ENCODE data around the gene C10orf67. TPM values are rescaled to one million over a fixed set of nuclear protein-coding genes. Genes with fewer than 3 reads are reported as not detected.

Gene C10orf67
- total and polyA plus RNA-seq, 9 of the 15 experiments (the other 6 are each of a cell fraction or from before 2014, with no cell fraction given): not detected

GRCh38 chr10:23283680-23284079 is 60.9 kb downstream of the C10orf67 start:
- no peak for DNase-seq (ENCODE audit: extremely low read depth in 1 of 4, low spot score in 3 of 4)
- Histone ChIP-seq H3K4me3 (no peak overlapping the region), H3K36me3 (ENCODE audit: control insufficient read depth, insufficient read depth, low read length) (no peaks in the 10 kb centered on the region), H3K4me1 (replicated peaks in 1 of 2; ENCODE audit: control insufficient read depth in 2 of 2, insufficient read depth in 2 of 2, low read length in 2 of 2) (no peaks in the 10 kb centered on the region), H3K27ac (ENCODE audit: extremely low read depth, low read depth, low read length) (no peak overlapping the region), H3K27me3 (ENCODE audit: control insufficient read depth in 2 of 2, insufficient read depth in 2 of 2, low read length in 2 of 2) (peaks cover 0 to 3% of the 10 kb centered on the region in 2 experiments; a peak in 1 of 5 replicates), H3K9ac (ENCODE audit: insufficient read depth in 1 of 2, low read depth in 2 of 2, low read length in 2 of 2) (no peak overlapping the region), H3K79me2 (ENCODE audit: control insufficient read depth, insufficient read depth, low read length) (no peaks in the 10 kb centered on the region), H4K20me1 (replicated peaks; ENCODE audit: control insufficient read depth, insufficient read depth, low read length) (no peaks in the 10 kb centered on the region), H3K4me2 (ENCODE audit: insufficient read depth, low read length) (no peak overlapping the region), H3K9me1 (ENCODE audit: control insufficient read depth, insufficient read depth, low read length) (no peaks in the 10 kb centered on the region), H2AFZ (ENCODE audit: low read depth, low read length) (no peak overlapping the region), H3K9me3 (replicated peaks; ENCODE audit: control insufficient read depth, insufficient read depth, low read depth, low read length) (no peaks in the 10 kb centered on the region)
- POLR2A ChIA-PET: no interaction called here
- WGBS (ENCODE audit: insufficient coverage, low coverage, missing lambda C conversion rate): under 1% methylated on average over 7 of the region's 7 CpGs
- in situ Hi-C loops (cut with MboI) (no loop called here), intact Hi-C loops (cut with micrococcal nuclease) (loop anchor here (5.0 kb wide), 1 partner anchor 121 kb away; no protein-coding TSS in a partner anchor)
- no peak for ATAC-seq
- CTCF ChIA-PET (ENCODE audit: low intra/inter-chr PET ratio): no interaction called here
- no TSS peak for BruUV-seq (replicated peaks)
- no peak for FAIRE-seq
- no peak for TF ChIP-seq ZNF584 (CRISPR knock-in tag; IDR thresholded peaks at IDR 0.05; ENCODE audit: low read depth)
- no peak for TF ChIP-seq HIVEP1 (CRISPR knock-in tag; IDR thresholded peaks at IDR 0.05)
- no peak for TF ChIP-seq ZC3H4 (CRISPR knock-in tag; IDR thresholded peaks at IDR 0.05; ENCODE audit: borderline replicate concordance)
- no peak for TF ChIP-seq BCOR (IDR thresholded peaks at IDR 0.05)
- TF ChIP-seq NR2C1 (IDR thresholded peaks at IDR 0.05): no peak
- no peak for TF ChIP-seq NR2C1 (tag; IDR thresholded peaks at IDR 0.05)
- TF ChIP-seq KLF13 (tag; IDR thresholded peaks at IDR 0.05; ENCODE audit: borderline replicate concordance, low read depth): no peak
- TF ChIP-seq HMBOX1 (IDR thresholded peaks at IDR 0.05): no peak
- no peak for TF ChIP-seq ZNF253 (CRISPR knock-in tag; conservative IDR thresholded peaks at IDR 0.05)
- TF ChIP-seq MTA3 (IDR thresholded peaks at IDR 0.05; ENCODE audit: borderline replicate concordance): no peak
- no peak for TF ChIP-seq KLF16 (IDR thresholded peaks at IDR 0.05)
- TF ChIP-seq MTA1 (IDR thresholded peaks at IDR 0.05; ENCODE audit: borderline replicate concordance): no peak
- no peak for TF ChIP-seq ZNF551 (CRISPR knock-in tag; IDR thresholded peaks at IDR 0.05)
- no peak for TF ChIP-seq ZNF239 (CRISPR knock-in tag; IDR thresholded peaks at IDR 0.05)

Data from K562 (cell line).